ENCODE data around the gene PAN3. TPM values are rescaled to one million over a fixed set of nuclear protein-coding genes. Genes with fewer than 3 reads are reported as not detected.

The PAN3 gene
- total RNA-seq, 1 experiment from 2014 or later = 37.5 TPM

DNA sequence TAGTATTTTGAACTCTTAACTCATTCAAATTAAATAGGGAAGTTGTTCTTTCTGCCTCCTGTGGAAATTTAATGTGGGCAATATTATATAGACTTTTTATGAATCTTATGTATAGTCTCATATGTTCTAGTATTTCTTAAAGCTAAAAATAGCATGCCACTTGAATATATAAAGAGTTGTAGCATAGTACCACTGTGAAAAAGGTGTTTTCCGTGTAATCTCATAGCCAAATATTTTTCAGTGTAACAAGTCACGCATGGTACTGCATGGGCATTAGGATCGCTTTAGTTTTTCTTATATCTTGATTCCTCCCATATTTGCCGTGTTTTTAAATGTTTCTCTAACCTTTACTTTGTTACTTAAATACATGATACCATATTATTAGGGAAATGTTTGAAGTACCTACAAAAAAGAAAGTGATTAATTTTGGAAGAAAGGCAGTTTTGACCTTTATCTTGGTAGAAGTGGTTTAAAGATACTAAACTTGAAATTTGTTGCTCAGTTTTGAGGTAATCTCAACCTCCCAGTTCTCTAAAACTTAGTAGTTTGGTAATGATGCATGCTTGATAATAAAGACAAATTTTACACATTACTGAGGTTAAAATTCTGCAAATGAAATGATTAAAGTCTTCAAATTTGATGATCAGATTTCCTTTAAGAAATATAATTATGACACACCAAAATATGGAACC lies 81.2 kb downstream of the PAN3 start:
- ChIA-PET POLR2A (no interaction called here), CTCF (no interaction called here)
- TF ChIP-seq, protein P1, sequence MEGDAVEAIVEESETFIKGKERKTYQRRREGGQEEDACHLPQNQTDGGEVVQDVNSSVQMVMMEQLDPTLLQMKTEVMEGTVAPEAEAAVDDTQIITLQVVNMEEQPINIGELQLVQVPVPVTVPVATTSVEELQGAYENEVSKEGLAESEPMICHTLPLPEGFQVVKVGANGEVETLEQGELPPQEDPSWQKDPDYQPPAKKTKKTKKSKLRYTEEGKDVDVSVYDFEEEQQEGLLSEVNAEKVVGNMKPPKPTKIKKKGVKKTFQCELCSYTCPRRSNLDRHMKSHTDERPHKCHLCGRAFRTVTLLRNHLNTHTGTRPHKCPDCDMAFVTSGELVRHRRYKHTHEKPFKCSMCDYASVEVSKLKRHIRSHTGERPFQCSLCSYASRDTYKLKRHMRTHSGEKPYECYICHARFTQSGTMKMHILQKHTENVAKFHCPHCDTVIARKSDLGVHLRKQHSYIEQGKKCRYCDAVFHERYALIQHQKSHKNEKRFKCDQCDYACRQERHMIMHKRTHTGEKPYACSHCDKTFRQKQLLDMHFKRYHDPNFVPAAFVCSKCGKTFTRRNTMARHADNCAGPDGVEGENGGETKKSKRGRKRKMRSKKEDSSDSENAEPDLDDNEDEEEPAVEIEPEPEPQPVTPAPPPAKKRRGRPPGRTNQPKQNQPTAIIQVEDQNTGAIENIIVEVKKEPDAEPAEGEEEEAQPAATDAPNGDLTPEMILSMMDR (IDR thresholded peaks at IDR 0.05; ENCODE audit: insufficient read depth in 1 of 2, low read depth in 1 of 2, low read length in 1 of 2, severe bottlenecking in 1 of 2, unreplicated experiment in 1 of 2) = no peak

DNA sequence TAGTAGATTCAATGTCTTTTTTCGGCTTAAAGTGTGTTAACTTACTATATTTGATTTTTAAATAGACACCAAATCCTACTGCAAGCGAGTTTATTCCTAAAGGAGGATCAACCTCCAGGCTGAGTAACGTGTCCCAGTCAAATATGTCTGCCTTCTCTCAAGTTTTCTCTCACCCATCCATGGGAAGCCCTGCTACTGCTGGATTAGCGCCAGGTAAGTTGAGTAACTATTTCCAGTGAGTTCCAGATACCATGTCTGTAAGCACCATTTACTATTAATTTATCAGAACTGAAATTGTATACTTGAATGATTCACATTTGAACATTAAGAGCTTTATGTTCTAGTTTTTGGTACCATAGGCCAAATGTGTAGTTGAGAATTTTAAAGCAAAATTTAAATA lies 81.8 kb downstream of the PAN3 start:
- POLR2A ChIA-PET = no interaction called here

More for the DNA sequence above, 81.2 kb downstream of the PAN3 start:
- H3K4me1 ChIP-seq = no peaks in the 10 kb centered on the region
- Mint-ChIP-seq H3K36me3 (ENCODE audit: insufficient read depth, unreplicated experiment) (no peaks in the 10 kb centered on the region), H3K4me3 (ENCODE audit: unreplicated experiment) (no peak overlapping the region), H3K27ac (ENCODE audit: unreplicated experiment) (no peak overlapping the region), H3K9me3 (ENCODE audit: unreplicated experiment) (no peaks in the 10 kb centered on the region), H3K4me1 (ENCODE audit: low read depth, unreplicated experiment) (no peaks in the 10 kb centered on the region), H3K27me3 (ENCODE audit: insufficient read depth, unreplicated experiment) (no peaks in the 10 kb centered on the region)
- no TSS peak for BruUV-seq (replicated peaks)
- no peak for DNase-seq
- H3K4me3 ChIP-seq (ENCODE audit: low read depth, low read length) = no peak overlapping the region
- no peaks in the 10 kb centered on the region for H3K27me3 ChIP-seq (replicated peaks; ENCODE audit: control insufficient read depth, insufficient read depth, low read length)
- H3K36me3 ChIP-seq (ENCODE audit: control insufficient read depth, insufficient read depth, low read length) = no peaks in the 10 kb centered on the region
- intact Hi-C loops (cut with micrococcal nuclease; ENCODE audit: unreplicated experiment) = no loop called here
- H3K9me3 ChIP-seq = no peaks in the 10 kb centered on the region

DNA sequence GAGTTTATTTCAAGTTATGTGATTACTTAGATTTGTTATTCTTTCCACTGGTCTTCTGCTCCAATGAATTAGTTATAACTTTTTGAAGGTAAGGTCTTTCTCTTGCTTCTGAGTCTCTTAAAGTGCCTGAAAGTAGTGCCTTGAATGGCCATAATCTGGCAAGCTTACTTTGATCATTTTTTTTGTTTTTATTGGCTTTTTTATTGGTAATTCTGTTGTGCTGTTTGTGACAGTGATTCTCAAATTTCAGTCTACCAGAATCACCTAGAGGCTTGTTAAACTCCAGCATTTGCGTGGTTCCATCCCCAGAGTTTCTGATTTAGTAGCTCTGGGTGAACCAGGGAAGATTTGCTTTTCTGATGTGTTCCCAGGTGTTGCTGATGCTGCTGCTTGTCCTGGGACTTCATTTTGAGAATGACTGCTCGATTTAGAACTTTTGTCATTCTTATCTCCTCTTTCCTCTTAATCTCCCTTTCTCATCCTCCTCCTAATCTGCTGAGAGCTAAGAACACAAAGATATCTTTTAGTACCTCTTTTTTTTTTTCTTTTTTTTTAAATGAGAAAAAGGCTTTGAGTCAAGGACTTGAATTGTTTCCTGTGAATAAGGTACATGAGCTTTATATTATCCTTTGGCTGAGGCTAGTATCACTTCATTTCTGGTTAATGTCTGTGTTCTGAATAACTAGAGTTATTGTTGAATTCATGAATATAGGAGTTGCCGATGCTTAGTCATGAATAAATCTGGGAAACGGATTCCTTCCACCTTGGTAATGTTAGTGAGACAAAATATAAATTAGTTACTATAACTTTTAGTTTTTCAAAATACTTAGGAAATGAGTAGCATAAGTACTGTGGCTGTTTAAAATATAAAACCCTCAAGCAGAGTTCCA lies 91.4 kb downstream of the PAN3 start:
- TF ChIP-seq, protein P1 (IDR thresholded peaks at IDR 0.05; ENCODE audit: insufficient read depth in 1 of 2, low read depth in 1 of 2, low read length in 1 of 2, severe bottlenecking in 1 of 2, unreplicated experiment in 1 of 2) = no peak
- intact Hi-C loops (cut with micrococcal nuclease; ENCODE audit: unreplicated experiment) = no loop called here
- Histone ChIP-seq H3K9me3 (no peaks in the 10 kb centered on the region), H3K4me1 (no peaks in the 10 kb centered on the region), H3K27me3 (replicated peaks; ENCODE audit: control insufficient read depth, insufficient read depth, low read length) (no peaks in the 10 kb centered on the region), H3K36me3 (ENCODE audit: control insufficient read depth, insufficient read depth, low read length) (no peaks in the 10 kb centered on the region), H3K4me3 (ENCODE audit: low read depth, low read length) (no peak overlapping the region)
- no peak overlapping the region for H3K4me3 Mint-ChIP-seq (ENCODE audit: unreplicated experiment)
- H3K4me1 Mint-ChIP-seq (ENCODE audit: low read depth, unreplicated experiment) = no peaks in the 10 kb centered on the region
- no peaks in the 10 kb centered on the region for H3K27me3 Mint-ChIP-seq (ENCODE audit: insufficient read depth, unreplicated experiment)
- H3K36me3 Mint-ChIP-seq (ENCODE audit: insufficient read depth, unreplicated experiment) = peaks cover 11% of the 10 kb centered on the region
- BruUV-seq (replicated peaks) = no TSS peak
- no peak for DNase-seq
- no peak overlapping the region for H3K27ac Mint-ChIP-seq (ENCODE audit: unreplicated experiment)
- H3K9me3 Mint-ChIP-seq (ENCODE audit: unreplicated experiment) = no peaks in the 10 kb centered on the region
- ChIA-PET POLR2A (no interaction called here), CTCF (interaction anchor here (0.7 kb wide), 1 partner anchor 49 kb away, joined by 3 read pairs; no protein-coding TSS in a partner anchor)

More for the DNA sequence above, 81.8 kb downstream of the PAN3 start:
- CTCF ChIA-PET = no interaction called here
- Mint-ChIP-seq H3K27me3 (ENCODE audit: insufficient read depth, unreplicated experiment) (no peaks in the 10 kb centered on the region), H3K4me3 (ENCODE audit: unreplicated experiment) (no peak overlapping the region), H3K27ac (ENCODE audit: unreplicated experiment) (no peak overlapping the region), H3K4me1 (ENCODE audit: low read depth, unreplicated experiment) (no peaks in the 10 kb centered on the region), H3K9me3 (ENCODE audit: unreplicated experiment) (no peaks in the 10 kb centered on the region), H3K36me3 (ENCODE audit: insufficient read depth, unreplicated experiment) (no peaks in the 10 kb centered on the region)
- intact Hi-C loops (cut with micrococcal nuclease; ENCODE audit: unreplicated experiment) = no loop called here
- H3K9me3 ChIP-seq = no peaks in the 10 kb centered on the region
- no peaks in the 10 kb centered on the region for H3K4me1 ChIP-seq
- no peaks in the 10 kb centered on the region for H3K36me3 ChIP-seq (ENCODE audit: control insufficient read depth, insufficient read depth, low read length)
- no peaks in the 10 kb centered on the region for H3K27me3 ChIP-seq (replicated peaks; ENCODE audit: control insufficient read depth, insufficient read depth, low read length)
- BruUV-seq (replicated peaks) = no TSS peak
- no peak overlapping the region for H3K4me3 ChIP-seq (ENCODE audit: low read depth, low read length)
- TF ChIP-seq, protein P1 (IDR thresholded peaks at IDR 0.05; ENCODE audit: insufficient read depth in 1 of 2, low read depth in 1 of 2, low read length in 1 of 2, severe bottlenecking in 1 of 2, unreplicated experiment in 1 of 2) = no peak
- no peak for DNase-seq
